MM.1S (cell line): ENCODE measurements around the gene RNF222.
"Not testable (repeated sequence)": the region's sequence is repeated elsewhere in the genome, so short reads cannot be mapped to it uniquely, and the experiment has no call there.

ENCODE experiments used
- DNase-seq: peaks from one replicate; pipeline ENCODE4 v3.0.0-alpha.2; 2015
- H2AFZ ChIP-seq: fragments of 300-600 bp; sonication (generic); 2 replicates; pipeline ENCODE4 v1.6.0; 2016; ENCODE audit warnings: antibody characterized with exemption, low read length
- H3F3A ChIP-seq: fragments of 300-600 bp; sonication (generic); 2 replicates; pipeline ENCODE4 v1.6.1; 2016; ENCODE audit warnings: mild to moderate bottlenecking, antibody characterized with exemption, low read length, moderate library complexity, mixed read lengths; ENCODE audit not compliant: insufficient read depth
- H3K27ac ChIP-seq: fragments of 300-600 bp; sonication (generic); 2 replicates; pipeline ENCODE4 v1.5.1; 2016; ENCODE audit warnings: mild to moderate bottlenecking, low read length
- H3K27me3 ChIP-seq: fragments of 300-600 bp; sonication (generic); replicated peaks from 2 replicates; pipeline ENCODE4 v1.6.0; 2016; ENCODE audit warnings: low read length; ENCODE audit not compliant: insufficient read depth
- H3K36me3 ChIP-seq: fragments of 300-600 bp; sonication (generic); replicated peaks from 2 replicates; pipeline ENCODE4 v1.6.1; 2016; ENCODE audit warnings: mild to moderate bottlenecking, low read length, mixed read lengths; ENCODE audit not compliant: insufficient read depth
- H3K4me1 ChIP-seq: fragments of 300-600 bp; sonication (generic); 2 replicates; pipeline ENCODE4 v1.6.1; 2016; ENCODE audit warnings: low read length, mixed read lengths
- H3K4me2 ChIP-seq: fragments of 300-600 bp; sonication (generic); 2 replicates; pipeline ENCODE4 v1.6.0; 2016; ENCODE audit warnings: low read depth, low read length
- H3K4me3 ChIP-seq: fragments of 300-600 bp; sonication (generic); 2 replicates; pipeline ENCODE4 v1.5.1; 2016; ENCODE audit warnings: low read length, mixed read lengths
- H3K79me2 ChIP-seq: fragments of 300-600 bp; sonication (generic); 2 replicates; pipeline ENCODE4 v1.6.1; 2016; ENCODE audit warnings: mixed run types, low read length, mixed read lengths
- H3K9ac ChIP-seq: fragments of 300-600 bp; sonication (generic); 2 replicates; pipeline ENCODE4 v1.6.1; 2016; ENCODE audit warnings: low read length, mixed read lengths
- H3K9me2 ChIP-seq: fragments of 300-600 bp; sonication (generic); replicated peaks from 2 replicates; pipeline ENCODE4 v1.6.1; 2016; ENCODE audit warnings: mild to moderate bottlenecking, low read length, mixed read lengths; ENCODE audit not compliant: insufficient read depth
- H3K9me3 ChIP-seq: fragments of 300-600 bp; sonication (generic); replicated peaks from 2 replicates; pipeline ENCODE4 v1.6.1; 2016; ENCODE audit warnings: mild to moderate bottlenecking, low read length, mixed read lengths; ENCODE audit not compliant: insufficient read depth
- H4K20me1 ChIP-seq: fragments of 300-600 bp; sonication (generic); 2 replicates; pipeline ENCODE4 v1.6.1; 2016; ENCODE audit warnings: mild to moderate bottlenecking, low read length, moderate library complexity, mixed read lengths; ENCODE audit not compliant: insufficient read depth
- EZH2 ChIP-seq: fragments of 300-600 bp; sonication (generic); optimal IDR thresholded peaks from 2 replicates; pipeline ENCODE3; 2017; ENCODE audit warnings: low read depth, mild to moderate bottlenecking, antibody characterized with exemption, low read length, mixed read lengths
- EZH2phosphoT487 ChIP-seq: fragments of 300-600 bp; sonication (generic); IDR thresholded peaks from 2 replicates; pipeline ENCODE4 v1.6.1; 2018; ENCODE audit warnings: antibody characterized with exemption, low read length
- TF ChIP-seq, protein P1 (sequence below): fragments of 300-600 bp; sonication (generic); IDR thresholded peaks from 2 replicates; pipeline ENCODE4 v1.5.1; 2016; ENCODE audit warnings: antibody characterized with exemption, low read length, mixed read lengths

The RNF222 gene

DNA sequence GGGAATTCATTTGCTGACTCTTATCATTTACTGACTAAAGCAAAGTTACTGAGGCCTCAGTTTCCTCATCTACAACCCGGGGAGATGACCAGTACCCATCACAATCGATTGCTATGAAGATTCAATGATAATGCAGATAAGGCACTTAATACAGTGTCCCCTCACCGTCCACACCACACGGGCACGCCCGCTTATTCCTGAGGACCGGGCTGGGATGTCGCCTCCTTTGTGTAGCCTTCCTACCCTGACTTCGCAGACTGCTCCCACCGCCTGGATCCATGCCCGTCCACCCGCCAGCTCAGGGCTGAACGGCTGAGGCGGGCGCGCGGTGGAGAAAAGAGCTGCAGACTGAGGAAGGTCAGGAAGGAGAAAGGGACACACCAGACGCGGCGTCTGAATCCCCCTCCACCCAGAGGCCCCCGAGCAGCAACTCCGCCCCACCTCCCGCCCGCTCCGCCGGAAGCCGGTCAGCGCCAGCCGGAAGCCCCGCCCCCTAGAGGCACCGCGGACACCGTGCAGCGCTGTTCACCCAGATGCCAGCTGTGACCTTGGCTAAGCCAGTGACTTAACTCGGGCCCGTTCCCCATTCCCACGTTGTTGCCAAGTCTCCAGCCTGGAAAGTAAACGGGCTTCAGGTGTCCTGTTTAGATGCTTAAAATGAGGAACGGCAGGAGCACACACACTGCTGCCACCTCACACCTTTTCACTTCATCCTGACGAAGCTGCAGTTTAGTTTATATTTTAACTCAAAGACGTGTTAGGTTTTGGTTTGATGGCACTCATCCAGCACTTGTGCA is 21.2 kb downstream of the RNF222 start, which contains the start of gene KRABD2:
Gene KRABD2, minus strand, starts transcription at position 434 of the 797 bp plus-strand sequence.
- TF ChIP-seq, protein P1, sequence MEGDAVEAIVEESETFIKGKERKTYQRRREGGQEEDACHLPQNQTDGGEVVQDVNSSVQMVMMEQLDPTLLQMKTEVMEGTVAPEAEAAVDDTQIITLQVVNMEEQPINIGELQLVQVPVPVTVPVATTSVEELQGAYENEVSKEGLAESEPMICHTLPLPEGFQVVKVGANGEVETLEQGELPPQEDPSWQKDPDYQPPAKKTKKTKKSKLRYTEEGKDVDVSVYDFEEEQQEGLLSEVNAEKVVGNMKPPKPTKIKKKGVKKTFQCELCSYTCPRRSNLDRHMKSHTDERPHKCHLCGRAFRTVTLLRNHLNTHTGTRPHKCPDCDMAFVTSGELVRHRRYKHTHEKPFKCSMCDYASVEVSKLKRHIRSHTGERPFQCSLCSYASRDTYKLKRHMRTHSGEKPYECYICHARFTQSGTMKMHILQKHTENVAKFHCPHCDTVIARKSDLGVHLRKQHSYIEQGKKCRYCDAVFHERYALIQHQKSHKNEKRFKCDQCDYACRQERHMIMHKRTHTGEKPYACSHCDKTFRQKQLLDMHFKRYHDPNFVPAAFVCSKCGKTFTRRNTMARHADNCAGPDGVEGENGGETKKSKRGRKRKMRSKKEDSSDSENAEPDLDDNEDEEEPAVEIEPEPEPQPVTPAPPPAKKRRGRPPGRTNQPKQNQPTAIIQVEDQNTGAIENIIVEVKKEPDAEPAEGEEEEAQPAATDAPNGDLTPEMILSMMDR: peak; percentile 64
- TF ChIP-seq EZH2 (no peak), EZH2phosphoT487 (no peak)
- H3K27ac ChIP-seq: peak within 1 kb of the TSS; percentile 70; the same call in 1 of the 2 replicates

DNA sequence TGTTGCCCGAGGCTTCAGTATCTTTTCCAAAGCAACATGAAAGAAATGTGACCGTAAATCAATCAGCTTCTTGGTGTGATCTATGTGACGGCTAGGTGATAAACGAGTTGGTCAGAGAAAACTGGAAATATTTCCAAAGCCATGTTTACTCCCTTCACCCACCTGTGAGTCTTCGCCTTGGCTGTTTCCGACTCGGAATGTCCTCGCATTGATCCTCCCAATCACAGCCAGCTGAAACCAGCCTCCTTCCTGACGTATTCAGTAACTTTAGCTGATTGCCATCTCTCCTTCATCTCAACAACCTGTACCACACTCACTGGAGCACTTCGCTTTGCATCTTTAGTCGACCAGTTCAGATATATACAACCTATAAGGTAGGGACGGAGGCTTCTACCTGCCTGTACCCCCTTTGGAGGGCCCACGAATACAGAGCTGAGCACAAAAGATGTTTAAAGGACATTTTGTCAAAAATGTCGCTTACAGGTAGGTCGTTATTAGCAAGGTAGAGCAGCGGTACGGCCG is 21.8 kb downstream of the RNF222 start:
- H3F3A ChIP-seq: peaks cover 56% of the 10 kb centered on the region
- no peaks in the 10 kb centered on the region for H3K27me3 ChIP-seq
- no peak for DNase-seq
- H3K9me2 ChIP-seq: no peaks in the 10 kb centered on the region
- no peak for TF ChIP-seq EZH2phosphoT487
- TF ChIP-seq EZH2: no peak
- TF ChIP-seq, protein P1: no peak
- H3K4me2 ChIP-seq: peak overlapping the region; percentile 61
- peak overlapping the region; percentile 28 for H2AFZ ChIP-seq
- H3K27ac ChIP-seq: peak overlapping the region; percentile 27; the same call in 1 of the 2 replicates
- peaks cover 13% of the 10 kb centered on the region for H3K36me3 ChIP-seq
- H3K9me3 ChIP-seq: no peaks in the 10 kb centered on the region
- peaks cover 29% of the 10 kb centered on the region for H3K79me2 ChIP-seq
- peak overlapping the region; percentile 72 for H3K4me3 ChIP-seq
- H4K20me1 ChIP-seq: peaks cover 24% of the 10 kb centered on the region
- H3K9ac ChIP-seq: peak overlapping the region; percentile 55; the same call in 1 of the 2 replicates
- peaks cover 34% of the 10 kb centered on the region for H3K4me1 ChIP-seq

More for the DNA sequence above, 21.2 kb downstream of the RNF222 start, which contains the start of gene KRABD2:
- peak within 1 kb of the TSS; percentile 61 for H3K4me2 ChIP-seq
- peak within 1 kb of the TSS; percentile 28 for H2AFZ ChIP-seq
- H3F3A ChIP-seq: peaks cover 62% of the 10 kb centered on the region
- H3K9me3 ChIP-seq: no peaks in the 10 kb centered on the region
- peak; percentile 91 for DNase-seq
- H4K20me1 ChIP-seq: peaks cover 30% of the 10 kb centered on the region
- no peaks in the 10 kb centered on the region for H3K27me3 ChIP-seq
- peak within 1 kb of the TSS; percentile 72 for H3K4me3 ChIP-seq
- H3K4me1 ChIP-seq: peaks cover 40% of the 10 kb centered on the region
- peak within 1 kb of the TSS; percentile 55; the same call in 1 of the 2 replicates for H3K9ac ChIP-seq
- H3K79me2 ChIP-seq: peaks cover 36% of the 10 kb centered on the region
- H3K36me3 ChIP-seq: peaks cover 19% of the 10 kb centered on the region
- no peaks in the 10 kb centered on the region for H3K9me2 ChIP-seq

DNA sequence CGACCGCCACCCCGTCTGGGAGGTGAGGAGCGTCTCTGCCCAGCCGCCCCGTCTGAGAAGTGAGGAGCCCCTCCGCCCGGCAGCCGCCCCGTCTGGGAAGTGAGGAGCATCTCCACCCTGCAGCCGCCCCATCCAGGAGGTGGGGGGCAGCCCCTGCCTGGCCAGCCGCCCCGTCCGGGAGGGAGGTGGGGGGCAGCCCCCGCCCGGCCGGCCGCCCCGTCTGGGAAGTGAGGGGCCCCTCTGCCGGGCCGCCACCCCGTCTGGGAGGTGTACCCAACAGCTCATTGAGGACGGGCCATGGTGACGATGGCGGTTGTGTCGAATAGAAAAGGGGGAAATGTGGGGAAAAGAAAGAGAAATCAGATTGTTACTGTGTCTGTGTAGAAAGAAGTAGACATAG is 23.8 kb downstream of the RNF222 start:
- peaks cover 10% of the 10 kb centered on the region for H3K79me2 ChIP-seq
- H3K9me2 ChIP-seq: not testable (repeated sequence)

More for the DNA sequence above, 23.8 kb downstream of the RNF222 start:
- H4K20me1 ChIP-seq, H3K27me3 ChIP-seq, H3K4me2 ChIP-seq, H3K9ac ChIP-seq, H3K4me3 ChIP-seq, DNase-seq, H3K9me3 ChIP-seq, H3K27ac ChIP-seq, H3K36me3 ChIP-seq, H2AFZ ChIP-seq: not testable (repeated sequence)
- Histone ChIP-seq H3F3A (peaks cover 37% of the 10 kb centered on the region), H3K4me1 (peaks cover 25% of the 10 kb centered on the region)
